Kidney (tissue), 14 donors: ENCODE data around the gene UPB1. TPM values are rescaled to one million over a fixed set of nuclear protein-coding genes. Genes with fewer than 3 reads are reported as not detected.

Experiments
- DNase-seq, 5 donors: peaks; one replicate each; pipeline ENCODE4 v3.0.0-alpha.2; 2013 to 2020
- FAIRE-seq: peaks from 2 replicates; lab custom pipeline; 2012; peaks lifted over from hg19 to GRCh38; lab: Jason Lieb, UNC
- H3K27ac ChIP-seq, 2 donors: one replicate each; pipeline ENCODE4 v1.7.0; 2013; ENCODE audit warnings: low read depth in 2 of 2, low read length in 2 of 2, inconsistent platforms in 1 of 2
- H3K27me3 ChIP-seq: one replicate; pipeline ENCODE4 v1.7.1; 2013; ENCODE audit warnings: low read length, inconsistent platforms; ENCODE audit not compliant: control insufficient read depth, insufficient read depth
- H3K36me3 ChIP-seq, 3 donors: one replicate each; pipeline versions ENCODE4 v1.7.0 to v1.7.1; 2013; ENCODE audit warnings: low read length in 3 of 3, control low read depth in 1 of 3, inconsistent platforms in 1 of 3; ENCODE audit not compliant: insufficient read depth in 3 of 3, control insufficient read depth in 2 of 3
- H3K4me1 ChIP-seq, 3 donors: one replicate each; pipeline versions ENCODE4 v1.7.0 to v1.7.1; 2013; ENCODE audit warnings: low read length in 3 of 3, inconsistent platforms in 1 of 3, low read depth in 1 of 3; ENCODE audit not compliant: control insufficient read depth in 2 of 3, insufficient read depth in 2 of 3
- H3K4me3 ChIP-seq, 3 donors: one replicate each; pipeline versions ENCODE4 v1.7.0 to v1.8.1; 2013; ENCODE audit warnings: low read length in 3 of 3, control low read depth in 1 of 3, inconsistent platforms in 1 of 3
- H3K9ac ChIP-seq, 3 donors: one replicate each; pipeline versions ENCODE4 v1.7.0 to v1.7.1; 2013; ENCODE audit warnings: low read length in 3 of 3, control low read depth in 1 of 3, inconsistent platforms in 1 of 3
- H3K9me3 ChIP-seq, 3 donors: one replicate each; pipeline versions ENCODE4 v1.7.0 to v1.7.1; 2013; ENCODE audit warnings: low read length in 3 of 3, control low read depth in 1 of 3, inconsistent platforms in 1 of 3; ENCODE audit not compliant: control insufficient read depth in 2 of 3, insufficient read depth in 1 of 3
- intact Hi-C: fragments of 100-400 bp; cut with DNase I; formaldehyde crosslinking; loops from one replicate; pipeline ENCODE4 v1.11.1; 2022
- polyA plus RNA-seq: library from polyadenylated mRNA; stranded (reverse); fragments of 350-450 nt; fragmentation: Illumina TruSeq; extraction: RNeasy Lipid Tissue Mini Kit (QIAGEN cat#74804); gene quantifications from one replicate; pipeline ENCODE4 v1.2.3, GENCODE V29; 2014; ENCODE audit warnings: low read depth, low replicate concordance; ENCODE audit not compliant: insufficient read depth
- total RNA-seq: library from RNA; stranded (reverse); fragmentation: NEBNext Ultra II Directional; extraction: Animal tissue kit (Norgen Biotek cat#: 25700); gene quantifications from one replicate; pipeline ENCODE4 v1.2.1, GENCODE V29; 2021
- TF ChIP-seq, protein P1 (sequence below): IDR thresholded peaks from 3 replicates; pipeline ENCODE4 v1.5.1; 2012; ENCODE audit warnings: mild to moderate bottlenecking, moderate library complexity, borderline replicate concordance; ENCODE audit not compliant: insufficient read depth; ENCODE audit errors: extremely low read depth
- donor health status: control.
- donor health status: control.
- donor health status: control.
- donor health status: control.
- donor health status: control.
- donor health status: DM: yes; HTN: yes; CAD: no.
- donor health status: Normal renal cell carcinoma (clear cell type).

Gene UPB1
- total and polyA plus RNA-seq, 2 donors from 2014 or later = 1.0 to 64.6 TPM

DNA sequence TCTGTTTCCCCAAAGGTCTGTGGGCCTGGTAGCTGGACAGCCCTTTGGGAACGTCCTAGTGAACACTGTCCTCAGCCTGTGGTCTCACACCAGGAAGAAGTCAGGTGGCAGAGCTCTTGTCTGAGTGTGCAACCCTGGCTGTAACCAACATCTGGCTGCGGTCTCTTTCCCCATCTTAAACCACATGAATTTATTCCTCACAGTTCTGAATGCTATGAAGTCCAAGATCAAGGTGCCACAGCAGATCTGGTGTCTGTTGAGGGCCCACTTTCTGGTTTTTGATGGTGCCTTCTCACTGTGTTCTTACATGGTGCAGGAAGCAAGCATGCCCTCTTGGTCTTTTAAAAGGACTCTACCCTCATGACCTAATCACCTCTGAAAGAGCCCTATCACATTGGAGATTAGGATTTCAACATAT is 2.7 kb downstream of the UPB1 start:
- intact Hi-C loops = no loop called here
- H3K9ac ChIP-seq = peak overlapping the region in 1 of 3 donors; percentile 20
- peaks cover 0 to 7% (median 2%) of the 10 kb centered on the region in 3 donors for H3K36me3 ChIP-seq
- no peak for FAIRE-seq
- no peaks in the 10 kb centered on the region for H3K9me3 ChIP-seq
- TF ChIP-seq, protein P1, sequence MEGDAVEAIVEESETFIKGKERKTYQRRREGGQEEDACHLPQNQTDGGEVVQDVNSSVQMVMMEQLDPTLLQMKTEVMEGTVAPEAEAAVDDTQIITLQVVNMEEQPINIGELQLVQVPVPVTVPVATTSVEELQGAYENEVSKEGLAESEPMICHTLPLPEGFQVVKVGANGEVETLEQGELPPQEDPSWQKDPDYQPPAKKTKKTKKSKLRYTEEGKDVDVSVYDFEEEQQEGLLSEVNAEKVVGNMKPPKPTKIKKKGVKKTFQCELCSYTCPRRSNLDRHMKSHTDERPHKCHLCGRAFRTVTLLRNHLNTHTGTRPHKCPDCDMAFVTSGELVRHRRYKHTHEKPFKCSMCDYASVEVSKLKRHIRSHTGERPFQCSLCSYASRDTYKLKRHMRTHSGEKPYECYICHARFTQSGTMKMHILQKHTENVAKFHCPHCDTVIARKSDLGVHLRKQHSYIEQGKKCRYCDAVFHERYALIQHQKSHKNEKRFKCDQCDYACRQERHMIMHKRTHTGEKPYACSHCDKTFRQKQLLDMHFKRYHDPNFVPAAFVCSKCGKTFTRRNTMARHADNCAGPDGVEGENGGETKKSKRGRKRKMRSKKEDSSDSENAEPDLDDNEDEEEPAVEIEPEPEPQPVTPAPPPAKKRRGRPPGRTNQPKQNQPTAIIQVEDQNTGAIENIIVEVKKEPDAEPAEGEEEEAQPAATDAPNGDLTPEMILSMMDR = no peak
- H3K4me3 ChIP-seq = peak overlapping the region in 1 of 3 donors; percentile 67
- DNase-seq = no peak
- H3K27me3 ChIP-seq = no peaks in the 10 kb centered on the region
- peak overlapping the region in 1 of 2 donors; percentile 61 for H3K27ac ChIP-seq
- H3K4me1 ChIP-seq = peaks cover 0 to 28% (median 15%) of the 10 kb centered on the region in 3 donors

- no peak overlapping the region for H3K9ac ChIP-seq
- DNase-seq (peak in 3 of 5 donors; percentile 45 to 49 (median 46)), FAIRE-seq (no peak)
- peak overlapping the region in 1 of 3 donors; percentile 67 for H3K4me3 ChIP-seq
- H3K27ac ChIP-seq = peak overlapping the region; percentile 52 to 61
- H3K36me3 ChIP-seq = peaks cover 0 to 12% (median 2%) of the 10 kb centered on the region in 3 donors
- H3K4me1 ChIP-seq = peaks cover 0 to 28% (median 15%) of the 10 kb centered on the region in 3 donors
- TF ChIP-seq, protein P1 = no peak
- H3K9me3 ChIP-seq = no peaks in the 10 kb centered on the region
- intact Hi-C loops = no loop called here
- H3K27me3 ChIP-seq = no peaks in the 10 kb centered on the region
Observed at GRCh38 chr22:24498824-24499223, 3.7 kb downstream of the UPB1 start.

- Histone ChIP-seq H3K4me1 (peaks cover 0 to 28% (median 15%) of the 10 kb centered on the region in 3 donors), H3K9ac (no peak overlapping the region), H3K9me3 (no peaks in the 10 kb centered on the region), H3K27me3 (no peaks in the 10 kb centered on the region), H3K4me3 (no peak overlapping the region), H3K36me3 (peaks cover 0 to 12% (median 2%) of the 10 kb centered on the region in 3 donors), H3K27ac (peak overlapping the region in 1 of 2 donors; percentile 53)
- DNase-seq (peak in 1 of 5 donors; percentile 40), FAIRE-seq (no peak)
- TF ChIP-seq, protein P1 = no peak
- intact Hi-C loops = loop anchor here (10.0 kb wide), 1 partner anchor 75 kb away; the partner anchor contains the start of gene ADORA2A
Observed at GRCh38 chr22:24499706-24500276, 4.7 kb downstream of the UPB1 start.
